Caki2 (cell line): ENCODE data around the gene GPATCH8. TPM values are rescaled to one million over a fixed set of nuclear protein-coding genes. Genes with fewer than 3 reads are reported as not detected.

Experiments used
- DNase-seq: peaks from one replicate; pipeline ENCODE4 v3.0.0-alpha.2; 2015; ENCODE audit warnings: low read depth
- in situ Hi-C: cut with HindIII; loops from 2 replicates; pipeline ENCODE4 v1.10.0; 2016; ENCODE audit warnings: low sequenced_read_pairs, low pct_unique_long_range_greater_than_20kb, mixed read lengths
- total RNA-seq: library from RNA; depleted of rRNA; stranded (reverse); fragments of >200 nt; shearing (Covaris generic); gene quantifications from 2 replicates; pipeline ENCODE4 v1.2.3, GENCODE V29; 2014; ENCODE audit warnings: low replicate concordance; rRNA removed

The GPATCH8 gene
- total RNA-seq, 1 experiment from 2014 or later, result 8.6 TPM

DNA sequence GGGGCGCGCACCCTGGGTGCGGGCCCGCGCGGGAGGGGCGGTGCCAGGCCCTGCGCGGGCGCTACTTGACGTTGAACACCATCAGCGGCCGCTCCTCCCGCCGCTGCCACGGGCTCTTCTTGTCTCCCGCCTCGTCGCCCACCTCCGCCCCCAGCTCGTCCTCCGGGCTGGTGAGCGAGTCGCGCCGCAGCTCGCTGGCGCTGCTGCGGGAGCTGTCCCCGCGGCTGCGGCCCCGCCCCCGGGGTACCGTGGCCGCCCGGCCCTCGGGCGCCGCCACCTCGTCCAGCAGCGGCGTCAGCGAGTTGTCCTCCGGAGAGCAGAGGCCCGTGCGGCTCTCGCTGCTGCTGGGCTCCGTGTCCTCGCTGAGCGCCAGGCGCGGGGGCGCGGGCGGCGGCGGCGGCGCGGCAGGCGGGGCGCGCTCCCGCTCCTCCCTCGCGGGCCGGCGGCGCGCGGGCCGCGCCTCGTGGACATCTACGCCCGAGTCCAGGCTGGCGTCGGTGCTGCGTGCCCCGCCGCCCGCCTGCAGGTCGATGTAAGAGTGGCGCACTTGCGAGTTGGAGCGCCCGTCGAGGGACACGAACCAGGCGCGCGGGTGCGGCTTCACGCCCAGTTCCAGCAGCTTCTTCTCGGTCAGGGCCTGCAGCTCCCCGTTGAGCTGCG, 149.4 kb downstream of the GPATCH8 start:
- in situ Hi-C loops, result no loop called here
- DNase-seq, result no peak

DNA sequence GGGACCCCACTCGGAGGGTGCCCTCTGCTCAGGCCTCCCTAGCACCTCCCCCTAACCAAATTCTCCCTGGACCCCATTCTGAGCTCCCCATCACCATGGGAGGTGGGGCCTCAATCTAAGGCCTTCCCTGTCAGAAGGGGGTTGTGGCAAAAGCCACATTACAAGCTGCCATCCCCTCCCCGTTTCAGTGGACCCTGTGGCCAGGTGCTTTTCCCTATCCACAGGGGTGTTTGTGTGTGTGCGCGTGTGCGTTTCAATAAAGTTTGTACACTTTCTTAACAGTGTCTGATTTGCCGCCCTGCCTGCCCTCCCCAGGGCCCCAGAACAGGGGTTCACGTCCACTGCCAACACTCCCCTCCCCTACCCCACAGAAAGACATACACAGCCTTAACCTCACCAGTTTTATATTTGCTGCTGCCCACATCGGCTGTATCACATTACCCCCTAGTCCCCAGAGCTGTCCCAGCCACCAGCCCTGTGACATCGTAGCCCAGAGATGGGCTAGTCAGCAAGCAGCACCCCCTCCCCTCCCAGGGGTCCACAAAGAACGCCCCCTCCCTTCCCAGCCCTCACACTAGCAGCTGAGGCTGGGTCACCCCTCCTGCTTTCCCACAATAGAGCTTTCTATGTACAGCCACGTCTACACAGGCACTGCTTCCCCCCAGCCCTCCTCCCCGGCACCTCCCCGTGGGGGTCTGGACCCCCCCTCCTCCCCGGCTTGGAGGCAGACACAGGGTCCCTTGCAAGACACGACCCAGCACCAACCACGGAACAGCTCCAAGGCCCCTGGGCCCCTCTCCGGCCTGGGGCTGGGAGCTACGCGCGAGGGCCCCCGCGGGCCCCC, 150.2 kb downstream of the GPATCH8 start:
- in situ Hi-C loops, result no loop called here
- DNase-seq, result no peak

DNA sequence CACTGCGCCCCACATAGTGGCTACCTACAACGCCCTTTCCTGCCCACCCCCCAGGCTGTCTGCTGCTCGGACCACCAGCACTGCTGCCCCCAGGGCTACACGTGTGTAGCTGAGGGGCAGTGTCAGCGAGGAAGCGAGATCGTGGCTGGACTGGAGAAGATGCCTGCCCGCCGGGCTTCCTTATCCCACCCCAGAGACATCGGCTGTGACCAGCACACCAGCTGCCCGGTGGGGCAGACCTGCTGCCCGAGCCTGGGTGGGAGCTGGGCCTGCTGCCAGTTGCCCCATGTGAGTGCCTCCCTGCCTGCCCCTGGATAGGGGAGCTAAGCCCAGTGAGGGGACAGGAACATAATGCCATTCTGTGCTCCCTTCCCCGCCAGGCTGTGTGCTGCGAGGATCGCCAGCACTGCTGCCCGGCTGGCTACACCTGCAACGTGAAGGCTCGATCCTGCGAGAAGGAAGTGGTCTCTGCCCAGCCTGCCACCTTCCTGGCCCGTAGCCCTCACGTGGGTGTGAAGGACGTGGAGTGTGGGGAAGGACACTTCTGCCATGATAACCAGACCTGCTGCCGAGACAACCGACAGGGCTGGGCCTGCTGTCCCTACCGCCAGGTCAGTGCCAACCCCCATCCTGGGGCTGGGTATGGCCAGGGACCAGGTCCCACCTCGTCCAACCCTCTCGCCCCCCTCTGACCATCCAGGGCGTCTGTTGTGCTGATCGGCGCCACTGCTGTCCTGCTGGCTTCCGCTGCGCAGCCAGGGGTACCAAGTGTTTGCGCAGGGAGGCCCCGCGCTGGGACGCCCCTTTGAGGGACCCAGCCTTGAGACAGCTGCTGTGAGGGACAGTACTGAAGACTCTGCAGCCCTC, 151.0 kb downstream of the GPATCH8 start:
- DNase-seq, result no peak
- in situ Hi-C loops, result no loop called here

GRCh38 chr17:44351464-44351863, 151.7 kb downstream of the GPATCH8 start:
- in situ Hi-C loops, result no loop called here
- no peak for DNase-seq

DNA sequence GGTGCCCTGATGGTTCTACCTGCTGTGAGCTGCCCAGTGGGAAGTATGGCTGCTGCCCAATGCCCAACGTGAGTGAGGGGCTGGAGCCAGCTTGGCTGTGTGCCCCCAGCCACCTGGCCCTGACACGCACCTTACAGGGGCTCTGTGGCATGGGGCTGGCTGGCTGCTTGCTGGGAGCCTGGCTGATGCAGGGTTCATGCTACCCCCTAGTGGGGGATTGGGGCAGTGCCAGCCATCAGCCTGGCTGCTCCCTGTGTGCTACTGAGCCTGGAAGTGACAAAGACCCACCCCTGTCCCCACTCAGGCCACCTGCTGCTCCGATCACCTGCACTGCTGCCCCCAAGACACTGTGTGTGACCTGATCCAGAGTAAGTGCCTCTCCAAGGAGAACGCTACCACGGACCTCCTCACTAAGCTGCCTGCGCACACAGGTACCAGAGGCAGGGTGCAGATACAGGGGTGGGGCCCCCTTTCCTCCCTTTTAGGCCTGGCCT, 152.4 kb downstream of the GPATCH8 start:
- in situ Hi-C loops, result no loop called here
- peak; percentile 48 for DNase-seq

- in situ Hi-C loops, result no loop called here
- no peak for DNase-seq
These were observed 153.6 kb downstream of the GPATCH8 start for GRCh38 chr17:44349553-44350070.

GRCh38 chr17:44348988-44349364, 154.2 kb downstream of the GPATCH8 start:
- DNase-seq, result no peak
- in situ Hi-C loops, result no loop called here

DNA sequence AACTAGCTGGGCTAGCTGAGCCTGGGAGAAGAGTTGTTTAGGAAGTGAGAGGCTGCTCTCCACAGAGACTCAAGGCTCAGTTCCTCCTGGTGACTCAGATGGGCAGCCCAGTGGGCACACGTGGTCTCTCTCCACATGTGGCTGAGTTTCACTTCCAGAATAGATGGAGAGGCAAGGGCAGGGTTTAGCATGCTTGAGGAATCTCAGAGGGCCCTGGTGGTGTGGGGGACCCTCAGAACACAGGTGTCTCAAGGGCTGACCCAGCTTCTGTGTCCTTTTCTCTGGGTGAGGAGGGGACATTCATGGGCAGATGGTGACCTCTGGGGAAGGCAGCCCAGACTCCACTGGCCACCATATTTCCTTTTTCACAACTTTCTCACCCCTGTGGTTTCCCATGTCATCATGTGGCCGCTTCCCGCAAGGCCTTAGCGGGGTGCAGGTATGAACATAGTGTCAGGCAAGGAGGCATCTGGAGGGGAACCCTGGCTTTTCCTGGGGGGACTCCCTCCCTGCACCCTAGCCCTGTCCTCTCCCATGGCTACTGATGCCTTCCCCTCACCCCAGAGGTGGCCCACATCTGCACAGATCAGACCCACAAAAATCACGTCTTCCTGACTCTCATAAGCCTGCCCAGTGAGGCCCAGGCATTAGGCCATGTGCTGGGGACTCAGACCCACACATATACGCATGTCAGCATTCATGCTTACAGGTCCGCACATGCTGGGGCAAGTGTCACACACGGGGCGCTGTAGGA, 154.8 kb downstream of the GPATCH8 start:
- DNase-seq, result peak; percentile 39
- in situ Hi-C loops, result no loop called here

Other genes starting within 250 kb of the GPATCH8 start
- gene SLC4A1, start 235.3 kb downstream of the GPATCH8 start, total RNA-seq, result not detected in 2 replicates
- 2.2 TPM in 1 of 2 replicates, not detected in the other for gene RUNDC3A, start 194.8 kb downstream of the GPATCH8 start, total RNA-seq
- gene SLC25A39, start 178.6 kb downstream of the GPATCH8 start, total RNA-seq, result 223 and 249 TPM in 2 replicates
- 454 and 543 TPM in 2 replicates for gene GRN, start 158.1 kb downstream of the GPATCH8 start, total RNA-seq
- 8.3 and 14.4 TPM in 2 replicates for gene FAM171A2, start 139.6 kb downstream of the GPATCH8 start, total RNA-seq
- 0.26 and 3.3 TPM in 2 replicates for gene ITGA2B, start 113.8 kb downstream of the GPATCH8 start, total RNA-seq
- 16.3 and 18.1 TPM in 2 replicates for gene FZD2, start 54.1 kb upstream of the GPATCH8 start, total RNA-seq
- gene MEIOC, start 153.1 kb upstream of the GPATCH8 start, total RNA-seq, result 1.9 and 2.2 TPM in 2 replicates
- gene CCDC43, start 186.4 kb upstream of the GPATCH8 start, total RNA-seq, result 37.4 and 45.0 TPM in 2 replicates
- 15.9 and 19.8 TPM in 2 replicates for gene DBF4B, start 205.3 kb upstream of the GPATCH8 start, total RNA-seq